GM12878 (cell line): ENCODE data around the gene NUP210L. TPM values are rescaled to one million over a fixed set of nuclear protein-coding genes. Genes with fewer than 3 reads are reported as not detected.

Experiments
- ASH2L ChIP-seq: fragments of 300-600, 200-600 bp; sonication (generic); IDR thresholded peaks from 2 replicates; pipeline ENCODE4 v1.6.1; 2017; ENCODE audit warnings: low read depth, mild to moderate bottlenecking, borderline replicate concordance
- CHD2 ChIP-seq: IDR thresholded peaks from 2 replicates; pipeline ENCODE4 v1.6.1; 2011; ENCODE audit warnings: low read depth, low read length, improper control_type of control experiment, borderline replicate concordance
- CREM ChIP-seq: IDR thresholded peaks from 2 replicates; pipeline ENCODE4 v1.6.1; 2014; ENCODE audit warnings: antibody characterized with exemption, low read depth
- ESRRA ChIP-seq: IDR thresholded peaks from 2 replicates; pipeline ENCODE4 v1.6.1; 2012; ENCODE audit warnings: mild to moderate bottlenecking, low read length, improper control_type of control experiment
- FOXM1 ChIP-seq: IDR thresholded peaks from 2 replicates; pipeline ENCODE4 v1.6.1; 2012; ENCODE audit warnings: low read depth, mild to moderate bottlenecking, inconsistent platforms, low read length, moderate library complexity
- GABPA ChIP-seq: IDR thresholded peaks from 2 replicates; pipeline ENCODE4 v1.6.1; 2014; ENCODE audit warnings: antibody characterized with exemption, low read depth, mild to moderate bottlenecking, inconsistent platforms
- IRF5 ChIP-seq: fragments of 450-650 bp; IDR thresholded peaks from 2 replicates; pipeline ENCODE4 v1.6.1; 2017; ENCODE audit warnings: borderline replicate concordance
- MEF2B ChIP-seq: fragments of 450-650 bp; IDR thresholded peaks from 2 replicates; pipeline ENCODE4 v1.6.1; 2018; ENCODE audit warnings: mild to moderate bottlenecking, moderate library complexity; ENCODE audit not compliant: partially characterized antibody, poor library complexity, severe bottlenecking
- MLLT1 ChIP-seq: fragments of 450-650 bp; IDR thresholded peaks from 2 replicates; pipeline ENCODE4 v1.6.1; 2016; ENCODE audit warnings: mild to moderate bottlenecking
- MTA3 ChIP-seq: IDR thresholded peaks from 2 replicates; pipeline ENCODE4 v1.6.1; 2012; ENCODE audit warnings: low read length, inconsistent platforms, borderline replicate concordance
- NFYB ChIP-seq: IDR thresholded peaks from 2 replicates; pipeline ENCODE4 v1.6.1; 2011; ENCODE audit warnings: low read depth, mild to moderate bottlenecking, low read length, improper control_type of control experiment, moderate library complexity; ENCODE audit not compliant: insufficient read depth
- PAX5 ChIP-seq: IDR thresholded peaks from 2 replicates; pipeline ENCODE4 v1.6.1; 2011; ENCODE audit warnings: low read depth, low read length, borderline replicate concordance
- POLR2A ChIP-seq: IDR thresholded peaks from 2 replicates; pipeline ENCODE4 v1.6.1; 2011; ENCODE audit warnings: low read depth, mild to moderate bottlenecking, low read length
- POU2F2 ChIP-seq: IDR thresholded peaks from 3 replicates; pipeline ENCODE4 v1.6.1; 2011; ENCODE audit warnings: low read depth, mild to moderate bottlenecking, low read length, borderline replicate concordance
- RELB ChIP-seq: fragments of 450-650 bp; IDR thresholded peaks from 2 replicates; pipeline ENCODE4 v1.6.1; 2017; ENCODE audit warnings: low read depth, mild to moderate bottlenecking, moderate library complexity
- SMAD5 ChIP-seq: IDR thresholded peaks from 2 replicates; pipeline ENCODE4 v1.6.1; 2016; ENCODE audit warnings: antibody characterized with exemption, low read depth
- TAF1 ChIP-seq: IDR thresholded peaks from 2 replicates; pipeline ENCODE4 v1.6.1; 2011; ENCODE audit warnings: mild to moderate bottlenecking, low read depth, low read length, borderline replicate concordance
- USF1 ChIP-seq: IDR thresholded peaks from 2 replicates; pipeline ENCODE4 v1.6.1; 2011; ENCODE audit warnings: borderline replicate concordance, low read depth, mild to moderate bottlenecking, moderate library complexity, mixed read lengths, low read length; ENCODE audit not compliant: insufficient read depth; ENCODE audit errors: extremely low read length
- ZNF384 ChIP-seq: IDR thresholded peaks from 2 replicates; pipeline ENCODE4 v1.6.1; 2012; ENCODE audit warnings: low read depth, mild to moderate bottlenecking, low read length, improper control_type of control experiment, borderline replicate concordance
- polyA plus RNA-seq, 11 experiments: library from polyadenylated mRNA; depleted of rRNA in 4 of 11; unstranded in 6 of 11; stranded (reverse) in 5 of 11; fragments of >200 nt; fragmentation: Nextera tagmentation in 4 of 11; fragmentation: Illumina TruSeq in 1 of 11; extraction: Ambion mirVana in 4 of 11; extraction: Trizol in 1 of 11; gene quantifications; 1 replicate in 1 of 11; 2 replicates in 10 of 11; pipeline versions ENCODE4 v1.2.1 to v1.2.3, GENCODE V29; 2011 to 2016; ENCODE audit warnings: inconsistent platforms in 2 of 11, missing spikeins in 2 of 11, low read depth in 1 of 11
- total RNA-seq, 4 experiments: library from RNA; depleted of rRNA in 3 of 4; stranded (reverse); fragments of >200 nt in 3 of 4; fragmentation: Illumina TruSeq in 1 of 4; extraction: Trizol in 1 of 4; gene quantifications; 2 replicates each; pipeline versions ENCODE4 v1.2.1 to v1.2.3, GENCODE V29; 2013 to 2021
- TF ChIP-seq, protein P1 (sequence below): IDR thresholded peaks from 2 replicates; pipeline ENCODE4 v1.6.1; 2012; ENCODE audit warnings: low read depth, low read length, improper control_type of control experiment
- TF ChIP-seq, protein P2 (sequence below): fragments of 450-650 bp; IDR thresholded peaks from 2 replicates; pipeline ENCODE4 v1.6.1; 2016; ENCODE audit warnings: mild to moderate bottlenecking

NUP210L gene
- total and polyA plus RNA-seq, 10 of the 15 experiments (the other 5 are each of a cell fraction or from before 2014, with no cell fraction given) = 0.04 to 0.08 (median 0.07) TPM; not detected in 7

DNA sequence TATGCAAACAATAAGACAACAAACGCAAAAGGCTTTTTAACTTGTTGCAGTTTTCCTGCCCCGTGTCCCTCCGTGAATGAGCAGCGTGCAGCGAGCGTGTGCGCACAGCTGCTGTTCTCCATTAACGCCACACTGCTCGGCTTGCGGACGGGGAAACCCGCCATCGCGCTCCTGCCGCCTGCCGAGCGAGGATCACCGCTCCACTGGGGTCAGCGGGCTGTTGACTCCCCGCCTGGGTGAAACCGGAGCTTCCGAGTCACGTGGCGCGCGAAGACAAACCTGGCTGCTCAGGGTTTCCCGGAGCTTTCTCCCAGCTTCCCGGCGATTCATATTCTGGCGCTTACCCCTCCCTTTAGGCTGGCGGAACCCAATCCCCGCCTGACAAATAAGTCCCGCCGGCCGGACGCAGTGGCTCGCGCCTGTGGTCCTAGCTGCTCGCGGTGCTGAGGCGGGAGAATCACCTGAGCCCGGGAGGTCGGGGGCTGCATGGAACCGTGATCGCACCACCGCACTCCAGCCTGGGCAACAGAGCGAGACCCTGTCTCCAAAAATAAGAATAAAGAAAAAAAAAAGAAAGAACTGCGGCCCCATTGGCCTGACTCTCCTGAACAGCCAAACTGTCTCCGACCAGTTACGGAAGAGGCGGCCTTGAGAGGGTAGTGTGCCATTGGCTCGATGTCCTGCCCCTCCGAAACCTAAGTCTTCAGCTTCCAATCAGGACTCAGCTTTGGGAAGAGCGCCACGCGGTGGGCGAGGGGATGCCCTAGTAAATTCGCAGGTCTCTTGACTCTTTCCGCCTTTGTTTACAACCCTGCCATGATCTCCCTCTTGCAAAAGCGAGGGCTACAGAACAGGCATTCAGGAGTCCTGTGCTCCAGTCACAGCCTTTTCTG lies 187.5 kb downstream of the NUP210L start, which contains the start of gene CREB3L4 (continued):
- TF ChIP-seq POLR2A (peak; percentile 90), TAF1 (peak; percentile 63), NFYB (peak; percentile 98), RELB (peak; percentile 89), CREM (peak; percentile 33; the same call in 1 of the 2 replicates), MTA3 (no peak), ASH2L (peak; percentile 69; the same call in 1 of the 2 replicates), MLLT1 (peak; percentile 84), USF1 (peak; percentile 84), ZNF384 (peak; percentile 91), PAX5 (peak; percentile 54), CHD2 (peak; percentile 92), SMAD5 (peak; percentile 15), IRF5 (0 out of 2 replicates have a peak, but pooled peaks have one; percentile 5), GABPA (no peak), MEF2B (peak; percentile 71), FOXM1 (no peak), ESRRA (0 out of 2 replicates have a peak, but pooled peaks have one; percentile 33), POU2F2 (peak; percentile 21; the same call in 1 of the 3 replicates)
- TF ChIP-seq, protein P1, sequence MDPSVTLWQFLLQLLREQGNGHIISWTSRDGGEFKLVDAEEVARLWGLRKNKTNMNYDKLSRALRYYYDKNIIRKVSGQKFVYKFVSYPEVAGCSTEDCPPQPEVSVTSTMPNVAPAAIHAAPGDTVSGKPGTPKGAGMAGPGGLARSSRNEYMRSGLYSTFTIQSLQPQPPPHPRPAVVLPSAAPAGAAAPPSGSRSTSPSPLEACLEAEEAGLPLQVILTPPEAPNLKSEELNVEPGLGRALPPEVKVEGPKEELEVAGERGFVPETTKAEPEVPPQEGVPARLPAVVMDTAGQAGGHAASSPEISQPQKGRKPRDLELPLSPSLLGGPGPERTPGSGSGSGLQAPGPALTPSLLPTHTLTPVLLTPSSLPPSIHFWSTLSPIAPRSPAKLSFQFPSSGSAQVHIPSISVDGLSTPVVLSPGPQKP = 0 out of 2 replicates have a peak, but pooled peaks have one; percentile 52
- TF ChIP-seq, protein P2, sequence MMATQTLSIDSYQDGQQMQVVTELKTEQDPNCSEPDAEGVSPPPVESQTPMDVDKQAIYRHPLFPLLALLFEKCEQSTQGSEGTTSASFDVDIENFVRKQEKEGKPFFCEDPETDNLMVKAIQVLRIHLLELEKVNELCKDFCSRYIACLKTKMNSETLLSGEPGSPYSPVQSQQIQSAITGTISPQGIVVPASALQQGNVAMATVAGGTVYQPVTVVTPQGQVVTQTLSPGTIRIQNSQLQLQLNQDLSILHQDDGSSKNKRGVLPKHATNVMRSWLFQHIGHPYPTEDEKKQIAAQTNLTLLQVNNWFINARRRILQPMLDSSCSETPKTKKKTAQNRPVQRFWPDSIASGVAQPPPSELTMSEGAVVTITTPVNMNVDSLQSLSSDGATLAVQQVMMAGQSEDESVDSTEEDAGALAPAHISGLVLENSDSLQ = peak; percentile 100
